Activated CD8-positive, alpha-beta memory T cell treated with anti-CD3 and anti-CD28 coated beads, Interleukin-2, amount 50 U/mL, for 48 hours (primary cell): Measurements from ENCODE around the gene SP9.
"Not testable (repeated sequence)": the region's sequence is repeated elsewhere in the genome, so short reads cannot be mapped to it uniquely, and the experiment has no call there.

Source experiments
- DNase-seq: peaks from one replicate; pipeline ENCODE4 v3.0.0-alpha.2; 2020

The SP9 gene

GRCh38 chr2:174344716-174345461, 10.1 kb downstream of the SP9 start:
- no peak for DNase-seq

- no peak for DNase-seq
Observed at GRCh38 chr2:174350018-174350417, 15.3 kb downstream of the SP9 start.

- no peak for DNase-seq
Observed at GRCh38 chr2:174350593-174351181, 15.9 kb downstream of the SP9 start.

- DNase-seq = no peak
Observed at GRCh38 chr2:174353004-174353403, 18.2 kb downstream of the SP9 start.

- no peak for DNase-seq
Observed at GRCh38 chr2:174356347-174356746, 21.6 kb downstream of the SP9 start.

GRCh38 chr2:174359663-174360062, 24.9 kb downstream of the SP9 start:
- DNase-seq = not testable (repeated sequence)

GRCh38 chr2:174362949-174363348, 28.2 kb downstream of the SP9 start:
- DNase-seq = no peak

GRCh38 chr2:174363492-174364225, 28.9 kb downstream of the SP9 start:
- DNase-seq = not testable (repeated sequence)

GRCh38 chr2:174364628-174365027, 29.9 kb downstream of the SP9 start:
- DNase-seq = no peak

GRCh38 chr2:174365571-174365970, 30.8 kb downstream of the SP9 start:
- DNase-seq = no peak

- no peak for DNase-seq
Observed at GRCh38 chr2:174368691-174369090, 33.9 kb downstream of the SP9 start.

- DNase-seq = no peak
Observed at GRCh38 chr2:174376967-174377366, 42.2 kb downstream of the SP9 start.

GRCh38 chr2:174383796-174384195, 49.0 kb downstream of the SP9 start:
- DNase-seq = no peak

- no peak for DNase-seq
Observed at GRCh38 chr2:174385201-174385600, 50.4 kb downstream of the SP9 start.
